ENCODE results near the gene PDE8B. TPM values are rescaled to one million over a fixed set of nuclear protein-coding genes. Genes with fewer than 3 reads are reported as not detected.
A peak's percentile ranks its signal among the peaks of the same experiment; 100 is the strongest.

Gene PDE8B
- polyA plus RNA-seq, 1 of the 3 experiments (the other 2 are of a cell fraction), result not detected

GRCh38 chr5:77431719-77432118 lies 221.2 kb downstream of the PDE8B start:
- Histone ChIP-seq H3K36me3 (replicated peaks in 1 of 2; ENCODE audit: control insufficient read depth in 1 of 2, insufficient read depth in 2 of 2, low read length in 1 of 2) (peaks cover 30 to 55% of the 10 kb centered on the region in 2 experiments), H3K27me3 (ENCODE audit: insufficient read depth) (no peaks in the 10 kb centered on the region), H4K20me1 (ENCODE audit: insufficient read depth) (no peaks in the 10 kb centered on the region), H3K4me3 (ENCODE audit: low read depth in 2 of 2, low read length in 1 of 2) (no peak overlapping the region), H3K9me2 (no peaks in the 10 kb centered on the region), H3K4me1 (ENCODE audit: control insufficient read depth in 1 of 2, insufficient read depth in 2 of 2, low read depth in 1 of 2, low read length in 1 of 2) (peaks cover 0 to 14% of the 10 kb centered on the region in 2 experiments; a peak in 1 of 4 replicates), H3K9ac (no peak overlapping the region), H3K9me3 (no peaks in the 10 kb centered on the region), H3K79me2 (ENCODE audit: insufficient read depth) (no peaks in the 10 kb centered on the region), H3K27ac (ENCODE audit: low read depth in 2 of 2, low read length in 1 of 2) (peak overlapping the region in 1 of 2 experiments; percentile 55; a peak in 2 of 4 replicates), H3K4me2 (no peak overlapping the region), H2AFZ (ENCODE audit: low read depth) (no peak overlapping the region), H3F3A (replicated peaks; ENCODE audit: insufficient read depth) (peaks cover 26% of the 10 kb centered on the region)
- TF ChIP-seq RFX5 (IDR thresholded peaks at IDR 0.05; ENCODE audit: low read length) (no peak), GABPA (IDR thresholded peaks at IDR 0.05; ENCODE audit: low read depth) (no peak), ELF1 (IDR thresholded peaks at IDR 0.05) (no peak)
- 97% methylated on average over 1 of the region's 1 CpG for WGBS (ENCODE audit: low lambda C conversion rate)
- ChIA-PET POLR2A (no interaction called here), CTCF (interaction anchor here (0.8 kb wide), 1 partner anchor 657 kb away, joined by 3 read pairs; no protein-coding TSS in a partner anchor)
- no peak for DNase-seq

- no peaks in the 10 kb centered on the region for H4K20me1 ChIP-seq (ENCODE audit: insufficient read depth)
- H3K27ac ChIP-seq (ENCODE audit: low read depth in 2 of 2, low read length in 1 of 2), result no peak overlapping the region
- TF ChIP-seq RAD21 (IDR thresholded peaks at IDR 0.05; ENCODE audit: low read length), result peak; percentile 79
- no peak for TF ChIP-seq MXI1 (IDR thresholded peaks at IDR 0.05; ENCODE audit: low read depth, low read length)
- peak; percentile 49; the same call in 1 of the 2 replicates for TF ChIP-seq SMC3 (IDR thresholded peaks at IDR 0.05; ENCODE audit: low read depth, low read length)
- no peaks in the 10 kb centered on the region for H3K9me2 ChIP-seq
- no peaks in the 10 kb centered on the region for H3K4me1 ChIP-seq (ENCODE audit: control insufficient read depth in 1 of 2, insufficient read depth in 2 of 2, low read depth in 1 of 2, low read length in 1 of 2)
- no peaks in the 10 kb centered on the region for H3K79me2 ChIP-seq (ENCODE audit: insufficient read depth)
- H3K27me3 ChIP-seq (ENCODE audit: insufficient read depth), result no peaks in the 10 kb centered on the region
- no peaks in the 10 kb centered on the region for H3K9me3 ChIP-seq
- peaks cover 3% of the 10 kb centered on the region for H3F3A ChIP-seq (replicated peaks; ENCODE audit: insufficient read depth)
- H3K36me3 ChIP-seq (replicated peaks in 1 of 2; ENCODE audit: control insufficient read depth in 1 of 2, insufficient read depth in 2 of 2, low read length in 1 of 2), result peaks cover 34 to 51% of the 10 kb centered on the region in 2 experiments
- no peak overlapping the region for H3K4me2 ChIP-seq
- POLR2A ChIA-PET, result no interaction called here
- peak; percentile 25 for DNase-seq
- H3K4me3 ChIP-seq (ENCODE audit: low read depth in 2 of 2, low read length in 1 of 2), result no peak overlapping the region
- CTCF ChIA-PET, result interaction anchor here (0.6 to 4.2 kb wide), 53 partner anchors 10 to 570 kb away, joined by 3 to 38 read pairs (median 4); partner anchors contain the start of genes PDE8B and WDR41
- H2AFZ ChIP-seq (ENCODE audit: low read depth), result no peak overlapping the region
- 89% methylated on average over 5 of the region's 5 CpGs for WGBS (ENCODE audit: low lambda C conversion rate)
- no peak overlapping the region for H3K9ac ChIP-seq
Measured at GRCh38 chr5:77437194-77437593, 226.7 kb downstream of the PDE8B start.

- no peaks in the 10 kb centered on the region for H4K20me1 ChIP-seq (ENCODE audit: insufficient read depth)
- no peak overlapping the region for H3K9ac ChIP-seq
- H3K9me3 ChIP-seq, result no peaks in the 10 kb centered on the region
- no peak overlapping the region for H3K27ac ChIP-seq (ENCODE audit: low read depth in 2 of 2, low read length in 1 of 2)
- POLR2A ChIA-PET, result no interaction called here
- H3F3A ChIP-seq (replicated peaks; ENCODE audit: insufficient read depth), result no peaks in the 10 kb centered on the region
- CTCF ChIA-PET, result interaction anchor here (0.7 to 4.2 kb wide), 20 partner anchors 12 to 361 kb away, joined by 3 to 38 read pairs (median 6); partner anchors contain the start of gene WDR41
- H3K79me2 ChIP-seq (ENCODE audit: insufficient read depth), result 0 out of 2 replicates have a peak, but pooled peaks cover 2% of the 10 kb centered on the region
- no peaks in the 10 kb centered on the region for H3K4me1 ChIP-seq (ENCODE audit: control insufficient read depth in 1 of 2, insufficient read depth in 2 of 2, low read depth in 1 of 2, low read length in 1 of 2)
- TF ChIP-seq RCOR1 (IDR thresholded peaks at IDR 0.05; ENCODE audit: low read length), result no peak
- no peak for TF ChIP-seq IRF3 (IDR thresholded peaks at IDR 0.05; ENCODE audit: low read depth, low read length)
- TF ChIP-seq FOSL2 (IDR thresholded peaks at IDR 0.05; ENCODE audit: borderline replicate concordance, low read depth), result no peak
- no peak for TF ChIP-seq FOXJ3 (CRISPR knock-in tag; IDR thresholded peaks at IDR 0.05)
- TF ChIP-seq NRF1 (IDR thresholded peaks at IDR 0.05; ENCODE audit: low read depth, low read length), result no peak
- TF ChIP-seq CHD2 (IDR thresholded peaks at IDR 0.05; ENCODE audit: low read length, partially characterized antibody), result no peak
- peaks cover 26 to 42% of the 10 kb centered on the region in 2 experiments for H3K36me3 ChIP-seq (replicated peaks in 1 of 2; ENCODE audit: control insufficient read depth in 1 of 2, insufficient read depth in 2 of 2, low read length in 1 of 2)
- H3K4me3 ChIP-seq (ENCODE audit: low read depth in 2 of 2, low read length in 1 of 2), result no peak overlapping the region
- no peak overlapping the region for H2AFZ ChIP-seq (ENCODE audit: low read depth)
- no peak overlapping the region for H3K4me2 ChIP-seq
- no peaks in the 10 kb centered on the region for H3K9me2 ChIP-seq
- 79% methylated on average over 3 of the region's 3 CpGs for WGBS (ENCODE audit: low lambda C conversion rate)
- DNase-seq, result no peak
- H3K27me3 ChIP-seq (ENCODE audit: insufficient read depth), result no peaks in the 10 kb centered on the region
Measured at GRCh38 chr5:77438071-77438470, 227.6 kb downstream of the PDE8B start.

All from SK-N-SH (cell line).